GM13977 (cell line): Measurements from ENCODE around the gene KISS1.

Experiments used
- DNase-seq: peaks from one replicate; pipeline ENCODE4 v3.0.0; 2012; ENCODE audit warnings: low spot score
- CTCF ChIP-seq: IDR thresholded peaks from 2 replicates; pipeline ENCODE4 v1.5.1; 2012; ENCODE audit warnings: mild to moderate bottlenecking, control low read depth; ENCODE audit not compliant: insufficient read depth; ENCODE audit errors: extremely low read depth, missing control alignments
- in situ Hi-C: fragments of 300-500 bp; cut with MboI; formaldehyde crosslinking; loops from one replicate; pipeline ENCODE4 v1.12.0; 2022; ENCODE audit warnings: low sequenced_read_pairs, low pct_unique_long_range_greater_than_20kb, mixed read lengths, inconsistent platforms; ENCODE audit not compliant: unreplicated experiment

The KISS1 gene

GRCh38 chr1:204224655-204225054 is 28.4 kb upstream of the KISS1 start:
- in situ Hi-C loops, result no loop called here
- no peak for DNase-seq
- TF ChIP-seq CTCF, result no peak

- TF ChIP-seq CTCF, result no peak
- in situ Hi-C loops, result no loop called here
- DNase-seq, result no peak
These were observed 27.0 kb upstream of the KISS1 start for GRCh38 chr1:204223129-204223860.

- TF ChIP-seq CTCF, result no peak
- no peak for DNase-seq
- in situ Hi-C loops, result no loop called here
These were observed 26.4 kb upstream of the KISS1 start for GRCh38 chr1:204222764-204223055.

GRCh38 chr1:204222006-204222763 is 25.9 kb upstream of the KISS1 start:
- no peak for DNase-seq
- in situ Hi-C loops, result no loop called here
- TF ChIP-seq CTCF, result no peak

GRCh38 chr1:204221271-204221670 is 25.0 kb upstream of the KISS1 start:
- TF ChIP-seq CTCF, result no peak
- no peak for DNase-seq
- in situ Hi-C loops, result no loop called here

GRCh38 chr1:204219971-204220616 is 23.8 kb upstream of the KISS1 start:
- DNase-seq, result no peak
- no peak for TF ChIP-seq CTCF
- in situ Hi-C loops, result no loop called here
